A673 (cell line): Measurements from ENCODE around the gene PCOLCE2. TPM values are rescaled to one million over a fixed set of nuclear protein-coding genes. Genes with fewer than 3 reads are reported as not detected.

ENCODE experiments used
- BruUV-seq: library from RNA; stranded (reverse); fragments of 400-500 nt; replicated peaks from 2 replicates; lab custom pipeline; 2021; lab: Mats Ljungman, UMichigan
- CTCF ChIA-PET: fragments of 300-600 bp; sonication (Branson Sonifier 250); formaldehyde crosslinking; loops from one replicate; lab custom pipeline; 2022; ENCODE audit warnings: antibody characterized with exemption; lab: Charles Lee
- POLR2A ChIA-PET: fragments of 300-600 bp; sonication (Branson Sonifier 250); formaldehyde crosslinking; loops from one replicate; lab custom pipeline; 2022; ENCODE audit warnings: antibody characterized with exemption; ENCODE audit not compliant: low non-redundant PET; lab: Charles Lee
- DNase-seq: peaks from one replicate; pipeline ENCODE4 v3.0.0-alpha.2; 2015; ENCODE audit warnings: low spot score
- H3K27ac ChIP-seq: fragments of 200-600 bp; sonication (generic); 2 replicates; pipeline ENCODE4 v1.5.1; 2016; ENCODE audit warnings: mixed run types, low read depth, mild to moderate bottlenecking, mixed read lengths, antibody characterized with exemption, low read length; ENCODE audit not compliant: poor library complexity, severe bottlenecking
- H3K27me3 ChIP-seq: fragments of 200-600 bp; sonication (generic); replicated peaks from 2 replicates; pipeline ENCODE4 v1.6.1; 2017; ENCODE audit warnings: mixed run types, low read depth, mild to moderate bottlenecking, mixed read lengths, antibody characterized with exemption, low read length; ENCODE audit not compliant: insufficient read depth, poor library complexity
- H3K36me3 ChIP-seq: fragments of 200-600 bp; sonication (generic); 2 replicates; pipeline ENCODE4 v1.6.1; 2016; ENCODE audit warnings: mixed run types, mild to moderate bottlenecking, mixed read lengths, antibody characterized with exemption, low read length; ENCODE audit not compliant: insufficient read depth, poor library complexity, severe bottlenecking
- H3K4me1 ChIP-seq: fragments of 200-600 bp; sonication (generic); 2 replicates; pipeline ENCODE4 v1.6.1; 2017; ENCODE audit warnings: mixed run types, mild to moderate bottlenecking, mixed read lengths, antibody characterized with exemption, low read length; ENCODE audit not compliant: insufficient read depth, poor library complexity, severe bottlenecking
- H3K4me3 ChIP-seq: fragments of 200-600 bp; sonication (generic); 2 replicates; pipeline ENCODE4 v1.5.1; 2016; ENCODE audit warnings: low read depth, mixed run types, mild to moderate bottlenecking, mixed read lengths, low read length; ENCODE audit not compliant: poor library complexity, severe bottlenecking
- H3K9me3 ChIP-seq: fragments of 200-600 bp; sonication (generic); 2 replicates; pipeline ENCODE4 v1.6.1; 2016; ENCODE audit warnings: mixed run types, low read depth, mild to moderate bottlenecking, mixed read lengths, antibody characterized with exemption, low read length; ENCODE audit not compliant: poor library complexity, severe bottlenecking
- CTCF ChIP-seq: fragments of 300-800, 200-600 bp; sonication (generic); conservative IDR thresholded peaks from 2 replicates; pipeline ENCODE4 v1.5.1; 2017; ENCODE audit warnings: low read depth, mild to moderate bottlenecking, antibody characterized with exemption, low read length, moderate library complexity, mixed read lengths
- EZH2 ChIP-seq: fragments of 200-600 bp; sonication (generic); IDR thresholded peaks from 2 replicates; pipeline ENCODE4 v1.6.1; 2017; ENCODE audit warnings: borderline replicate concordance, low read depth, mild to moderate bottlenecking, mixed read lengths, antibody characterized with exemption, low read length; ENCODE audit not compliant: poor library complexity, severe bottlenecking
- intact Hi-C: fragments of 100-400 bp; cut with micrococcal nuclease; formaldehyde crosslinking; loops from one replicate; pipeline ENCODE4 v1.10.0; 2022; ENCODE audit not compliant: unreplicated experiment
- total RNA-seq: library from RNA; stranded (reverse); gene quantifications from 2 replicates; pipeline ENCODE4 v1.2.3, GENCODE V29; 2021

PCOLCE2 gene
- total RNA-seq, 1 experiment from 2014 or later = 6.4 TPM

- Histone ChIP-seq H3K27ac (no peak overlapping the region), H3K27me3 (no peaks in the 10 kb centered on the region), H3K4me3 (no peak overlapping the region), H3K36me3 (no peaks in the 10 kb centered on the region), H3K9me3 (no peaks in the 10 kb centered on the region), H3K4me1 (no peaks in the 10 kb centered on the region)
- TF ChIP-seq CTCF = no peak
- TF ChIP-seq EZH2 = no peak
- intact Hi-C loops = no loop called here
- CTCF ChIA-PET = no interaction called here
- POLR2A ChIA-PET = no interaction called here
- DNase-seq = no peak
- no TSS peak for BruUV-seq
Measured at GRCh38 chr3:142898346-142899213, 9.7 kb upstream of the PCOLCE2 start.

GRCh38 chr3:142897807-142898206 lies 8.9 kb upstream of the PCOLCE2 start:
- TF ChIP-seq EZH2 (no peak), CTCF (no peak)
- POLR2A ChIA-PET = no interaction called here

GRCh38 chr3:142896996-142897395 lies 8.1 kb upstream of the PCOLCE2 start:
- no peaks in the 10 kb centered on the region for H3K27me3 ChIP-seq
- BruUV-seq = no TSS peak
- H3K27ac ChIP-seq = no peak overlapping the region
- intact Hi-C loops = no loop called here
- no peaks in the 10 kb centered on the region for H3K36me3 ChIP-seq
- no peak overlapping the region for H3K4me3 ChIP-seq
- TF ChIP-seq EZH2 = no peak
- TF ChIP-seq CTCF = no peak
- no peaks in the 10 kb centered on the region for H3K9me3 ChIP-seq
- DNase-seq = no peak
- ChIA-PET CTCF (no interaction called here), POLR2A (no interaction called here)
- no peaks in the 10 kb centered on the region for H3K4me1 ChIP-seq

More at GRCh38 chr3:142897807-142898206, 8.9 kb upstream of the PCOLCE2 start:
- no peak for DNase-seq
- H3K36me3 ChIP-seq = no peaks in the 10 kb centered on the region
- no peak overlapping the region for H3K27ac ChIP-seq
- H3K4me3 ChIP-seq = no peak overlapping the region
- H3K4me1 ChIP-seq = no peaks in the 10 kb centered on the region
- no TSS peak for BruUV-seq
- intact Hi-C loops = no loop called here
- CTCF ChIA-PET = no interaction called here
- no peaks in the 10 kb centered on the region for H3K27me3 ChIP-seq
- H3K9me3 ChIP-seq = no peaks in the 10 kb centered on the region
